GM21423 (cell line): ENCODE data around the gene TNFRSF14.
A peak's percentile ranks its signal among the peaks of the same experiment; 100 is the strongest.

ENCODE experiments used
- ATAC-seq: cut with Tn5 transposase; IDR thresholded peaks from one replicate; pipeline ENCODE4 v1.9.1; 2021; ENCODE audit warnings: mild to moderate bottlenecking, moderate library complexity; ENCODE audit not compliant: unreplicated experiment

TNFRSF14 gene

GRCh38 chr1:2523191-2523890 lies 32.8 kb upstream of the TNFRSF14 start:
- no peak for ATAC-seq

- no peak for ATAC-seq
Observed at GRCh38 chr1:2523891-2524609, 32.1 kb upstream of the TNFRSF14 start.

DNA sequence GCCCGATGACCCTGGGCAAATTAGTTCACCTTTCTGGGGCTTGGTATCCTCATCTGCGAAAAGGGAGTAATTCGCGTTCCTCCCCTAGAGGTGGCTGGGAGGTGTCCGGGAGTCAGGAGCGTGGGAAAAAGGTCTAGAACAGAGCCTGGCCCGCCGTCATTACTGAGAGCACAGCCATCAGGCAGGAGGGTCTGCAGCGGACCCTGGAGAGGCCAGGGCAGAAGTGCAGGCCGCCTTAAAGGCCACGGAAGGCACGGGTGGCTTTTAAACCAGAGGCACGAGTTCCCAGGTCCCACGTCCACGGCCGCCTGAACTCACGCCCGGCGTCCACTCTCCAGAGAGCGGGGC lies 30.6 kb upstream of the TNFRSF14 start:
- no peak for ATAC-seq

DNA sequence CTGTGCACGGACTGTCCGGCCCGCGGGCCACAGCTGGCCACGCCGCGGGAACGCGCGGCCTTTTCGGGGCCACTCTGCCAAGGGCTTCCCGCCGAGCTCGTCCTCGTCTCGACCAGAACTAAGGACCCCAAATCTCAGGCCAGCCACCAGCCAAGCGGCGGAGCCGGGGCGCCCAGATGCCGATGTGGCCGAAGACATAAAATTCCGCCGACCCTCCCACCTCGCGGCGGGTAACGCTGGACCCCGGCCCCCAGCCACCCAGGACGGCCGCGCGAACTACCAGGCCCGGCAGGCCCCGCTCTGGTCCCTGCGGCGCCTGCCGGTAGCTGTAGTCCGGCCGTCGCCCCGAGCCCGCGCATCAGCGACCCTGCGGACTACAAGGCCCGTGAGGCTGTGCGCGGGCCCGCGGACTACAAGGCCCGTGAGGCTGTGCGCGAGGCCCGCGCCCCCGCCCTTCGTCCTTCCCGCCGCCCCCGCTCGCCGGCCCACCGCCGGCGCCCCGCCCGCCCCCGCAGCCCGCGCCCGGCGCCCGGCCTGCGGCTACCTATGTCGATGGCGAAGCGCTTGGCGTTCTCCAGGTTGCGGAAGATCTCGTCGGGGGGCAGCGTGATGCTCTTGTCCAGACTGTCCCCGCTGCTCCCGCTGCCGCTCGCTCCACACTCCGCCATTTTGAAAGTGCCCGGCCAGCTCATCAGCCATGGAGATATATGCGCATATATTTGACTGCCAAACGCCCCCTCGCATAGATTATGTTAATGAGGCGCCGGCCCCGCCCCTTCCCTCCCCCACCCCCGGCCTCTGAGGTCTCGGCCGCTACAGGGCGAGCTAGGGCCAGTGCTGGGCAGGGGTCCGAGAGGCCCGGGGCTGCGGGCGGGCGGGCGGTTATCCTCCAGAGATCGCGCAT lies 30.0 kb upstream of the TNFRSF14 start, which contains the start of gene PANK4:
Gene PANK4 (minus strand): TSS at position 677 of the 904 bp plus-strand sequence. CDS start 9 bp downstream, at position 668.
- ATAC-seq = peak; percentile 85

GRCh38 chr1:2526824-2527555 lies 29.2 kb upstream of the TNFRSF14 start:
- ATAC-seq = peak; percentile 25

DNA sequence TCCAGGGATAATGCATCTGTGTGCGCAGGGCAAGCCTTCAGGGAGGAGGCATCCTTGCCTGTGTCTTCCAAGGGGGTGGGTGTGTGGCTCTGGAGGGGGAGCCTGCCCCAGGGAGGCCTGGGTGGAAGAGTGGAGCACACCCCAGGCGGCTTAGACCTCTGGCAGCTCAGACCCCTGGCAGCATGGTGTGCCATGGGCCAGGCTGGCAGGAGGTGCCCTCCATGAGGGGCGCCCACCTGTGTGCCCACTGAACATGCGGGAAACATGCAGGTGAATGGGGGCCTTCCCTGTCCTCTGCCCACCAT lies 28.7 kb upstream of the TNFRSF14 start:
- ATAC-seq = no peak

DNA sequence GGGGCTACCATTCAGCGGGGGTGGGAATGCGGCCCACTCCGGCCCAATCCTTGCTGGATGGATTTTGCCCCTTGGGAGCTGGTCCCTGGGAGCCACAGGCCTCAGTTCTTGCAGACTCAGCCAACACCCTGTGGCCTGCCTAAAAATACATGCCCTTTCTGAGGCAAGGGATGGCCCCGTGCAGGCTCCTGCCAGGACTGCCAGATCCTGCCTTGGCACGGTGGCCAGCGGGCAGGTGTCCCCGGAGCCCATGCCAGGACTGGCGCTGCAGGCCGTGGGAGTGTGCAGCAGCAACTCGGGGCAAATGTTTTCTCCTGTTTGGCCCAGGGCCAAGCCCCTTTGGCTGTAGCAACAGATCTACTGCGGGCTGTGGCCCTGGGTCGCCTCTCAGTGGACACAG lies 28.2 kb upstream of the TNFRSF14 start:
- ATAC-seq = no peak

GRCh38 chr1:2528611-2528965 lies 27.6 kb upstream of the TNFRSF14 start:
- no peak for ATAC-seq

DNA sequence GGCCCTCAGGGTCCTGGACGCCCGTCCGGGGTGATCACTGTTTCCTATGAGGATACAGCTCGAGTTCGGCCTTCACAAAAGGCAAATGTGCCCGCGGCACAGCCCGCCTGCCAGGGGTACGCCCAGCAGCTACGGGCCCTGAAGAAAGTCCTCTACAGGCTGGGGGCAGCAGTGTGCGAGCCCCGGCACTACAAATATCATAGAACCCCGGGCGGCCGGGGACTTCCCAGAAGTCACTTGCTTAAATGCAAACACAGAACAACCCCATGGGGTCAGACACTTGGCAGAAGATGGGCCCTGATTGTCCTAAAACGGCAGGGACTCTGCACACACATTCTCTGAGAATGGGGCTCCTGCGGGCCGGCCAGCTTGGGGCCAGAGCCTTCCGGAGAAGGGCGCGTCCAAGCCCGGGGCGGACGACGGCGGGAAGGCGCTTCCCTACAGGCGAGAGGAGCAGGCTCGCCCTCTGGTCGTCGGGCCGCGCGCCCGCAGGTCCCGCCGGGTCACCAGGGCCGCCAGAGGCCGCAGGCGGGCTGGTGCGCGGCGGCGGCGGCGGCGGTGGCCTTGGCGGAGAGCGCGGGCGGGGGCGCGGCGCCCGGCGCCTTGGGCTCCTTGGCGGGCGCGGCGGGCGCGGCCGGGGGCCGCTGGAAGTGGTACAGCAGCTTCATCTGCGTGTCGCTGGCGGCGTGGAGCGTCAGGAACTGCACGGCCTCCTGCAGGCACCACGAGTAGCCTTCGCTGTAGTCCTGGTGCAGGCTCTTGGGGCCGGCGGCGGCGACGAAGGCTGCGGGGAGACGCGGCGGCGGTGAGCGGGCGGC lies 27.0 kb upstream of the TNFRSF14 start:
- ATAC-seq = no peak

GRCh38 chr1:2529784-2530512 lies 26.2 kb upstream of the TNFRSF14 start, which contains the start of gene HES5:
HES5 (minus strand) TSS chr1:2530263; CDS start chr1:2530164, 99 bp downstream.
- ATAC-seq = no peak

GRCh38 chr1:2530513-2531361 lies 25.4 kb upstream of the TNFRSF14 start:
- ATAC-seq = no peak

DNA sequence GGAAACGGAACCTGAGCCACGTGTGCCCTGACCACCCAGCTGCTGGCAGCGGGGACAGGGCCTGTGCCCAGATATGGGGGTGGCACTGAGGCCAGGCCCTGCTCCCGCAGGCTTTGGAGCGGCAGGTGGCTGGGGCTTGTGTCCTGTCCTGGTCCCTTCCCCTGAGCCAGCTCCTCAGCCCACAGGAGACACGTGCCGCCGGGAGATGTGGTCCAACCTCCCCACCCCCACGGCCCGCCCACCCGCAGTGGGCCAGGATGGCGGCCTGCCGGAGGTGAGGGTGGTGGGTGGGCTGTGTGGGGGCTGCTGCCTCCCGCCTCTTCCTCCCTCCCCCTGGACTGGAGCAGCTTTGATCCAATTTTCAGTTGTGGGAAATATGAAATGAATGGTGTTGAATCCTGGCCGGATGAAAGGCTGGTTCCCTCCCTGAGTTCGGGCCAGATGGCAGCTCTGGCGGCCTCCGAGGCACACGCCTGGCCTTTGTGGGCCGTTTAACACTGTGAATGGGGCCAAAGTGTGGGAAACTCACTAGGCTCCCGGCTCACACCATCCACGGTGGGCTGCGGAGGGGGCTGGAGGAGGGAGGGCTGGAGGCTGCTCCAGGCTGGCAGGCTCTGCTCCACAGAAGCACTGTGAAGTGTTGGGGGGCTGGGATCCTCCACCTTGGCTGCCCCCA lies 23.5 kb upstream of the TNFRSF14 start:
- ATAC-seq = no peak

DNA sequence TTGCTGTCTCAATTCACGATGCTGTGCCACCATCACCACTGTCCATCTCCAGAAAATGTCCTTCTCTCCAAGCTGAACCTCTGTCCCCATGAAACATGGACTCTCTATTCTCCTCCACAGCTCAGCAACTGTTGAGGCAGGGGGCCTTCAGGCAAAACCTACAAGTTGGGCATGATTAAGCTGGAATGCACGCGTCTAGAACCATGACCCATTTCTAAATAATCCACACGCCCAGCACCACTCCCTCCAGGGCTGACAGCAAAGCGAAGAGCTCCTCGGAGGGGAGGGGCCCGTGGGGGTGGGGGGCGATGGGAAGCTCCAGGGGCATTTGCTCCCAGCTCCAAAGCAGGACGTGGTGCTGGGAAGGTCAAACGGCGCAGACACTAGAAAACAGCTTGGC lies 22.8 kb upstream of the TNFRSF14 start:
- ATAC-seq = no peak

DNA sequence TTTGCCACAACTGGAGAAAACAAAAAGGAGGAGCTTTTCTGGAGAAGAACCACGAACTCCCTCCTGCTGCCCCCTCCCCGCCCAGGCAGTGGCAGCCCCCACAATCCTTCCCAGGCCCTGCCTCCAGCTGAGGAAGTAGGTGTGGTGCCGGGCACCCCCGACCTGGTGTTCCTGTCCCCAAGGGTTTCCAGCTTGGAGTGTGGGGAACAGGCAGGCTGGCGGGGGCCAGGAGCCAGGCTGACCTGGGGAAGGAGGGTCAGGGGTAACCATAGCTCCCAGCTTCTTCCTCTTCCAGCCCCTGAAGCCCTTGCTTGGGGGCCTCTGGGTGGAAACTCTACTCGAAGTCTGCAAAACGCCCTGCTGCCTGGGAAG lies 21.9 kb upstream of the TNFRSF14 start:
- no peak for ATAC-seq

- ATAC-seq = no peak
Observed at GRCh38 chr1:2534687-2535441, 21.3 kb upstream of the TNFRSF14 start.

- no peak for ATAC-seq
Observed at GRCh38 chr1:2535455-2535854, 20.7 kb upstream of the TNFRSF14 start.

GRCh38 chr1:2535981-2536380 lies 20.2 kb upstream of the TNFRSF14 start:
- no peak for ATAC-seq

- no peak for ATAC-seq
Observed at GRCh38 chr1:2537784-2538115, 18.4 kb upstream of the TNFRSF14 start.
